ENCODE data around the gene ATP1A2. TPM values are rescaled to one million over a fixed set of nuclear protein-coding genes. Genes with fewer than 3 reads are reported as not detected.

The ATP1A2 gene
- total and polyA plus RNA-seq, 7 donors, result 52.5 to 1,040 (median 523) TPM

DNA sequence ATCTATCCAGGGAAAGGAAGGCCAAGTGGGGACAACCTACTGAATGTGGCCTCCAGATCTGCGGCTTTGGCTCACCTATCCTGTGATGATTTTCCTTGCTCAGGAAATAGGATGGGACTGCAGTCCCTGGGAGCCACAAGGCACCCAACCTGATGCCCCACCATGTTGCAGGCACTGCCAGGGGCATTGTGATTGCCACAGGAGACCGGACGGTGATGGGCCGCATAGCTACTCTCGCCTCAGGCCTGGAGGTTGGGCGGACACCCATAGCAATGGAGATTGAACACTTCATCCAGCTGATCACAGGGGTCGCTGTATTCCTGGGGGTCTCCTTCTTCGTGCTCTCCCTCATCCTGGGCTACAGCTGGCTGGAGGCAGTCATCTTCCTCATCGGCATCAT, 11.8 kb downstream of the ATP1A2 start:
- peaks cover 0 to 88% of the 10 kb centered on the region in 2 donors for H3K36me3 ChIP-seq (ENCODE audit: insufficient read depth in 1 of 2, low read depth in 1 of 2)
- TF ChIP-seq CTCF (IDR thresholded peaks at IDR 0.05), result no peak
- peak overlapping the region; percentile 98 for H3K27ac ChIP-seq
- DNase-seq (no peak), ATAC-seq (no peak)
- WGBS, 3 donors, result 54 to 81% (median 61%) methylated on average over 9 of the region's 9 CpGs
- H3K27me3 ChIP-seq (ENCODE audit: insufficient read depth in 3 of 3, low read length in 2 of 3), result no peaks in the 10 kb centered on the region
- intact Hi-C loops (cut with DNase I), result no loop called here
- peaks cover 91% of the 10 kb centered on the region for H3K4me1 ChIP-seq
- no peaks in the 10 kb centered on the region for H3K9me3 ChIP-seq
- peak overlapping the region; percentile 11 for H3K4me3 ChIP-seq

DNA sequence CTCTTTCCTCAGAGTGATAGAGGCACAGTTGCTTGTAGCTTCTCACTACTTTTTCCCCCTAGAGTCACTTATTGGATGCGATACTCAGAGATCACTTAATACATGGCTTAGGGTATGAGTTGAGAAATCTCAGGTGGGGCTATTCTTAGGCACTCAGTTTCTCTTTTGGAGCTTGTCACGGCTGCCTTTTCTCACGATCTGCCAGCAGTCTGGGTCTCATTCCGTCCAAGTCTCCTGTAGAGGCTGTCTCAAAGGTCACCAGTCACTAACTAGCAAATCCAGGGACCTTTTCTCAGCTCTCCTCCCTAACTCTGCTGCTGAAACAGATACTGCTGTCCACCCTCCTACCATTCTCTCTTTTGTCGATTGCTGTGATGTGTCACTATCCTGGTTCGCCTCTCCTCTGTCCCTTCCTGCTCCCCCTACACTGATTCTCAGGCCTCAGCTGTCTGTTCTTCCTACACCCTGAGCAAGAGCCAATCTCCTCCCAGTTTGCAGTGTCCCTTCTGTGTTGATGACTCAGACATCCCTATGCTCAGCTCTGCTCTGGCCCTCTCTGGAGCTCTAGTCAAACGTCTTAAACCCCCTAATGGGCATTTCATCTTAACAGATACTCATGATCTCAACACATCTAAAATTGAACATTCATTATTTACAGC, 12.4 kb downstream of the ATP1A2 start:
- peak overlapping the region; percentile 52 for H3K4me3 ChIP-seq
- ATAC-seq (peak; percentile 63 to 71 (median 68)), DNase-seq (peak; percentile 41 to 72)
- H3K9me3 ChIP-seq, result no peaks in the 10 kb centered on the region
- H3K36me3 ChIP-seq (ENCODE audit: insufficient read depth in 1 of 2, low read depth in 1 of 2), result peaks cover 0 to 88% of the 10 kb centered on the region in 2 donors
- WGBS, 3 donors, result 16 to 25% (median 19%) methylated on average over 7 of the region's 7 CpGs
- peaks cover 93% of the 10 kb centered on the region for H3K4me1 ChIP-seq
- peak overlapping the region; percentile 98 for H3K27ac ChIP-seq
- no peaks in the 10 kb centered on the region for H3K27me3 ChIP-seq (ENCODE audit: insufficient read depth in 3 of 3, low read length in 2 of 3)
- no peak for TF ChIP-seq CTCF (IDR thresholded peaks at IDR 0.05)
- intact Hi-C loops (cut with DNase I), result no loop called here

DNA sequence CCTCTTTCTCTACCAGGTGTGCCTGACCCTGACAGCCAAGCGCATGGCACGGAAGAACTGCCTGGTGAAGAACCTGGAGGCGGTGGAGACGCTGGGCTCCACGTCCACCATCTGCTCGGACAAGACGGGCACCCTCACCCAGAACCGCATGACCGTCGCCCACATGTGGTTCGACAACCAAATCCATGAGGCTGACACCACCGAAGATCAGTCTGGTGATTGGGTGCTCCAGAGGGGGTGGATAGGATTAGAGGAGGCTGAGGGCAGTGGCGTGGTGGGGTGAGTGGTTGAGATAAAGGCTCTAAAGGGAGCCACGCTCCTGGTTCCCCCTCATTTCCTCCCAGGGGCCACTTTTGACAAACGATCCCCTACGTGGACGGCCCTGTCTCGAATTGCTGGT, 13.1 kb downstream of the ATP1A2 start:
- peak overlapping the region; percentile 98 for H3K27ac ChIP-seq
- no peak for TF ChIP-seq CTCF (IDR thresholded peaks at IDR 0.05)
- ATAC-seq (no peak), DNase-seq (peak in 1 of 2 donors; percentile 57)
- no peaks in the 10 kb centered on the region for H3K27me3 ChIP-seq (ENCODE audit: insufficient read depth in 3 of 3, low read length in 2 of 3)
- intact Hi-C loops (cut with DNase I), result no loop called here
- 52 to 86% (median 65%) methylated on average over 18 of the region's 18 CpGs for WGBS, 3 donors
- H3K4me1 ChIP-seq, result peaks cover 95% of the 10 kb centered on the region
- H3K9me3 ChIP-seq, result no peaks in the 10 kb centered on the region
- H3K36me3 ChIP-seq (ENCODE audit: insufficient read depth in 1 of 2, low read depth in 1 of 2), result peaks cover 0 to 88% of the 10 kb centered on the region in 2 donors
- peak overlapping the region; percentile 52 for H3K4me3 ChIP-seq

GRCh38 chr1:160129046-160129445, 13.5 kb downstream of the ATP1A2 start:
- no peaks in the 10 kb centered on the region for H3K27me3 ChIP-seq (ENCODE audit: insufficient read depth in 3 of 3, low read length in 2 of 3)
- peak; percentile 49 to 60 (median 52) for ATAC-seq
- no peak for TF ChIP-seq CTCF (IDR thresholded peaks at IDR 0.05)

More at GRCh38 chr1:160129046-160129445, 13.5 kb downstream of the ATP1A2 start:
- peaks cover 0 to 86% of the 10 kb centered on the region in 2 donors for H3K36me3 ChIP-seq (ENCODE audit: insufficient read depth in 1 of 2, low read depth in 1 of 2)
- DNase-seq, result peak; percentile 44 to 81
- H3K27ac ChIP-seq, result peak overlapping the region; percentile 98
- peak overlapping the region; percentile 52 for H3K4me3 ChIP-seq
- intact Hi-C loops (cut with DNase I), result no loop called here
- H3K9me3 ChIP-seq, result no peaks in the 10 kb centered on the region
- H3K4me1 ChIP-seq, result peaks cover 94% of the 10 kb centered on the region
- 41 to 62% (median 46%) methylated on average over 5 of the region's 5 CpGs for WGBS, 3 donors

All from psoas muscle (tissue), 8 donors.